HG03025 (cell line): ENCODE data around the gene SOCS1.
"Not testable (repeated sequence)": the region's sequence is repeated elsewhere in the genome, so short reads cannot be mapped to it uniquely, and the experiment has no call there.

Source experiments
- ATAC-seq: cut with Tn5 transposase; IDR thresholded peaks from one replicate; pipeline ENCODE4 v1.9.1; 2021; ENCODE audit warnings: mild to moderate bottlenecking, moderate library complexity; ENCODE audit not compliant: unreplicated experiment, low FRiP score

Gene SOCS1, protein sequence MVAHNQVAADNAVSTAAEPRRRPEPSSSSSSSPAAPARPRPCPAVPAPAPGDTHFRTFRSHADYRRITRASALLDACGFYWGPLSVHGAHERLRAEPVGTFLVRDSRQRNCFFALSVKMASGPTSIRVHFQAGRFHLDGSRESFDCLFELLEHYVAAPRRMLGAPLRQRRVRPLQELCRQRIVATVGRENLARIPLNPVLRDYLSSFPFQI

DNA sequence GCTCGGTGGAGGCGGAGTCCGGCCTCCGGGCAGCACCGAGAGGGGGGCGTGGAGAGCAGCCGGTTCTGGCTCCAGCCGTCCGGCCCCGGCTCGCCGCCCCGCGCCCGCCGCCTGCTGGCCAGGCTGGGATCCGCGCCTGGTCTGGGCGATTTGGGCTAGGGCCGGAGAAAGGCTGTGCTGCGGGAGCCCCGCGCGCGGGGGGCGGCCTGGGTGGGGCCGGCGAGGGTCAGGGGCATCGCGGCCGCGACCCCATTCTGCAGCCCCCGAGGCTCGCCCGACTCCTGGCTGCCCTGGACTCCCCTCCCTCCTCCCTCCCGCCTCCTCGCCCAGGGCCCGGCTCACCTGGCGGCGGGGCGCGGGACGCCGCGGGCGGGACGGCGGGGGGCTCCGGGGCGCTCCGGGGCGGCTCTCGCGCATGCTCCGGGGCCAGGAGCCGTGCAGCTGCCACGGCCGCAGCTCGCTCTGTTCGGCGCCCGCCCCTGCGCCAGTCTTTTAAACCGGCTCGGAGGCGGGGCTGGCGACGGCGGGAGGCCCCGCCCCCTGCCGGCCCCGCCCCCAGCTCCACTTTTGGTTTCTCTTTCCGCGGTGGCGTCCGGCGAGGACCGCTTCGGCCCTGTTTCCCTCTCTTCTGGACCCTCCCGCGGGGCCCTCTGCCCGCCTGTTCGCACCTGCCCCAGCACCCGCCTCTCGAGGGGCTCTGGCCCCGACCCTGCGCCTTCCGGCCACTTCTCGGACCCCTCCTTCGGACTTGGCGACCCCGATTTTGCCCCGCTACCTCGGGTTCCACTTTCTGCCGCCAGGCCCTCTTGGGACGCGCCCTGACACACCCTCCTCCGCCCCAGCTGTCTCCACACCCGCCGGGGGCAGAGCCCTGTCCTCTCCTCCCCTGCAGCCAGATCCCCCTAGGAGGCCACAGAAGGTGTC, at the start of gene SOCS1:
TSS of gene SOCS1 (minus strand) at position 468 of the 924 bp plus-strand sequence. CDS start 726 bp downstream, outside the sequence.
- ATAC-seq, result peak; percentile 52

DNA sequence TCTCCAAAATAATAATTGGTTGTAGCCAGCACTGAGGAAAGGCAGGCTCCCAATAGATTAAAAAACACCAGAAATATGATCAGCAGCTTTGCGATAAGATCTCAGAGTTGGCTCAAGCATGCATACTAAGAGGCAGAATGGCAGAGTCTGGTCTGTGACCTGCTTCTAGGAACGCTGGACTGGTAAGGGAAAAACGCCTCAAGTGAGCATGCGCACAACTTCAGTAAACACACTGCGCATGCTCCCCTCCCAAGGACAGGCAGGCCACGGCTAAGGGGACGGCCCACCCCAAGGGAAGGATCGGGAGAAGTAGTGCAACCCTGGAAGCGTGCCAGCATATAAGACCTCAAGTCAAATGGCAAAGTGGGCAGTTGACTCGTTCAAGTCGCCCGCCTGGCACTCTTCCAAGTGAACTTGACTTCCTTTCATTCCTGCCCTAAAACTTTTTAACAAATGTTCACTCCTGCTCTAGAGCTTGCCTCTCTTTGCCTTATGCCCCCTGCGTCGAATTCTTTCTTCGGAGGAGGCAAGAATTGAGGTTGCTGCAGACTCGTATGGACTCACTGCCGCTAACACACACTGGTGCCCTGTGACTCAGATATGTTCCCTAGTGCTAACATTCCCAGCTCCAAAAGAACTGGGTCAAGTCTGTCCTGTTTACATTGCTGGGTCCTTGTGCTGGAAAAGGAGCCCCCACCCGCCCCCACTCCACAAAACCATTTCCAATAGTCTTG, 47.6 kb upstream of the SOCS1 start:
- no peak for ATAC-seq

DNA sequence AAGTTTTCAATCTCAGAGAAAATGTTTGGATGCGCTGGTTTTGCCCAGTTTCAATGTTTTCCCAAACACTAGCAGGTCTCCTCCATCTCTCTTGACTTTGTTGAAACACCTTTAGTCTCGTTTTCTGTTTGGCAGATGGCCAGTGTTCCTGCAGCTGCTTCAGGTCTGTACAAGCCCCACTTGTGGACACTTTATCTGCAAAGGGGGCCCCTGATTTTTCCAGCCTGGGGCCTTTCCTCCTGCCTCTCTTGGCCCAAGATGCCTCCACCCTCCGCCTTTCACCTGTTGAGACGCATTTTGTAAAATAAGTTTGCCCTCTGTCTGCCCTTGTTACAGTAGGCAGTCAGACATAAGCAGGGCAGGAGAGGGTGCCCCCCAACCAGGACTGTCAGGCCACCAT, 47.0 kb upstream of the SOCS1 start:
- no peak for ATAC-seq

GRCh38 chr16:11301645-11302501, 45.9 kb upstream of the SOCS1 start:
- no peak for ATAC-seq

GRCh38 chr16:11300560-11300892, 44.5 kb upstream of the SOCS1 start:
- no peak for ATAC-seq

GRCh38 chr16:11299865-11300559, 44.0 kb upstream of the SOCS1 start:
- ATAC-seq, result no peak

DNA sequence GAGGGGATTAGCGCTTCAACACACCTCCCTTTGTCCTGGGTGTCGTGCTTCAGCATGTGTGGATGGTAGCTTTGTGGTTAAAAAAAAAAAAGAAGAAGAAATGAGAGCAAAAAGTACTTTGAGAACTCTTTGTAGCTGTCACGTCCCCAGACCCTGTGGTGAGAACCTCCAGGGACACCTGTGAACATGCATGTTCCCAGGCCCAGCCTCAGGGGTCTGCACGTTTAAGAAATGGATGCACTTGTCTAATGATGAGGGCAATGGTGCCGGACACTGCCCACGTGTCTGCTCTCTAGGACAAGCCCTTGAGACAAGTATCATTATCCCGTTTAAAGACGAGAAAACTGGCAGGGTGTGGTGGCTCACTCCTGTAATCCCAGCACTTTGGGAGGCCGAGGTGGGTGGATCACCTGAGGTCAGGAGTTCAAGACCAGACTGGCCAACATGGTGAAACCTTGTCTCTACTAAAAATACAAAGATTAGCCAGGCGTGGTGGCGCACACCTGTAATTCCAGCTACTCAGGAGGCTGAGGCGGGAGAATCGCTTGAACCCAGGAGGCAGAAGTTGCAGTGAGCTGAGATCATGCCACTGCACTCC, 43.0 kb upstream of the SOCS1 start:
- ATAC-seq, result not testable (repeated sequence)

DNA sequence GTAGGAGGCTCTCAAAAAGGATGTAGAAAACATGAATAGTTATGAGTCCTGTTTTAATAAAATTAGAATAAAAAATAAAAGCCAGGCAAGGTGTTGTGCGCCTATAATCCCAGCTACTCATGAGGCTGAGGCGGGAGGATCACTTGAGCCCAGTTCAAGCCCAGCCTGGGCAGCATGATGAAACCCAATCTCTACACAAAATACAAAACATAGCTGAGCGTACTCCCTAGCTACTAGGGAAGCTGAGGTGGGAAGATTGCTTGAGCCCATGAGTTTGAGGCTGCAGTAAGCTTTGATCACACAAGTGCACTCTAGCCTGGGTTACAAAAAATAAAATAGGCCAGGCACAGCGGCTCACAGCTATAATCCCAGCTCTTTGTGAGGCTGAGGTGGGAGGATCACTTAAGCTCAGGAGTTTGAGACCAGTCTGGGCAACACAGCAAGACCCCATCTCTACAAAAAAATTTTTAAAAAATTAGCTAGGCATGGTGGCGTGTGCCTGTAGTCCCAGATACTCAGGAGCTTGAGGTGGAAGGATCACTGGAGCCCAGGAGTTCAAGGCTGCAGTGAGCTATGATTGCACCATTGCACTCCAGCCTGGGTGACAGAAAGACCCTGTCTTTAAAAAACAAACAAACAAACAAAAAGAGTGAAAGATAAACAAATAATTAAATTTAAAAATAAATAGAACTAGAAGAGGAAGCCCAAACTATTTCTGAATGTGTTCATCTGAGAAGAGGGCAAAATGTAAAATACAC, 42.3 kb upstream of the SOCS1 start:
- ATAC-seq, result no peak

GRCh38 chr16:11297492-11298142, 41.6 kb upstream of the SOCS1 start:
- ATAC-seq, result peak; percentile 56

- no peak for ATAC-seq
These were observed 40.9 kb upstream of the SOCS1 start for GRCh38 chr16:11296706-11297491.

DNA sequence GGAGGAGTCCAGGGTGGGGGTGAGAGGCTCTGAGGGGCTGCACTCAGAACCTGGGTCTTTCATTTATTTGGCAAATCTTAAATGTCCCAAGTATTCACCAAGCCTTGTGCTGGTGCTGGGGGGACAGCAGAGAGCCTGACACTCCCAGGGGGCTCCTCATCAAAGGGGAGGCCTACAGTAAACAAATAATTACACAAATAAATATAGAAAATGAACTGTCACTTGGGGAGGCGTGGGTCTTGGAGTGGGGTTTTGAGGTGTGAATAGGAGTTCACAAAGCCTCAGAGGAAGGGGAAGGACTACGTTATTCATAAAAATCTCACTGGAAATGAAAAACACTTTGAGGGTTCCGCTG, 40.3 kb upstream of the SOCS1 start:
- no peak for ATAC-seq

DNA sequence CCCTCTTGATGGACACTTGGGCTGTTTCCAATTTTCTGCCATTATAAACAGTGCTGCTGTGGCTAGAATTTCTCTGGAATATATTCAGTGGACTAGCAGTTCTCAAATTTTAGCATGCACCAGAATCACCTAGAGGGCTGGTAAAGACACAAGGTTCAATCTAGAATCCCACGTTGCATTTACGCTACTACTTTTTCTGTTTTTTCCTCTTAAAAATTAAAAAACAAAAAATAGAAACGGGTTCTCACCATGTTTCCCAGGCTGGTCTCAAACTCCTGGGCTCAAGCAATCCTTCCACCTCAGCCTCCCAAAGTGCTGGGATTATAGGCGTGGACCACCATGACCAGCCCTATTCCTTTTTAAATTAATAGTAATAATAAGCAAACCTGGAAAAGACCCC, 39.7 kb upstream of the SOCS1 start:
- no peak for ATAC-seq

- no peak for ATAC-seq
These were observed 36.2 kb upstream of the SOCS1 start for GRCh38 chr16:11292076-11292748.

DNA sequence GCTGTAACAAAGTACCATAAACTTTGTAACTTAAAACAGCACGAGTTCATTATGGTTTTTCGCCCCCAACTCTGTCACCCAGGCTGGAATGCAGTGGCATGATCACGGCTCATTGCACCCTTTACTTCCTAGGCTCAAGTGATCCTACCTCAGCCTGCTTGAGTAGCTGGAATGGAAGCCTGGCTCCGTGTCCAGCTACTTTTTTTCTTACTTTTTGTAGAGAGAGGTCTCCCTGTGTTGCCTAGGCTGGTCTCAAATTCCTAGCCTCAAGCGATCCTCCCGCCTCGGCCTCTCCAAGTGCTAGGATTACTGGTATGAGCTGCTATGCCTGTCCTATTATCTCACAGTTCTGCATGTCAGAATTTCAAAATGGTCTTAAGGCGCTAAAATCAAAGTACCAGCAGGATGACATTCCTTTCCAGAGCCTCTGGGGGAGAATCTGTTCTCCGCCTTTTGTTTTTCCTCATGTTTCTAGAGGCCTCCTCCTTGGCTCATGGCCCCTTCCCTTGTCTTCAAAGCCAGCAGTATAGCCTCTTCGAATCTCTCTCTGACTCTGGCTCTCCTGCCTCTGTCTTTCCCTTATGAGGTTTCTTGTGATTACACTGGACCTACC, 35.2 kb upstream of the SOCS1 start:
- no peak for ATAC-seq

DNA sequence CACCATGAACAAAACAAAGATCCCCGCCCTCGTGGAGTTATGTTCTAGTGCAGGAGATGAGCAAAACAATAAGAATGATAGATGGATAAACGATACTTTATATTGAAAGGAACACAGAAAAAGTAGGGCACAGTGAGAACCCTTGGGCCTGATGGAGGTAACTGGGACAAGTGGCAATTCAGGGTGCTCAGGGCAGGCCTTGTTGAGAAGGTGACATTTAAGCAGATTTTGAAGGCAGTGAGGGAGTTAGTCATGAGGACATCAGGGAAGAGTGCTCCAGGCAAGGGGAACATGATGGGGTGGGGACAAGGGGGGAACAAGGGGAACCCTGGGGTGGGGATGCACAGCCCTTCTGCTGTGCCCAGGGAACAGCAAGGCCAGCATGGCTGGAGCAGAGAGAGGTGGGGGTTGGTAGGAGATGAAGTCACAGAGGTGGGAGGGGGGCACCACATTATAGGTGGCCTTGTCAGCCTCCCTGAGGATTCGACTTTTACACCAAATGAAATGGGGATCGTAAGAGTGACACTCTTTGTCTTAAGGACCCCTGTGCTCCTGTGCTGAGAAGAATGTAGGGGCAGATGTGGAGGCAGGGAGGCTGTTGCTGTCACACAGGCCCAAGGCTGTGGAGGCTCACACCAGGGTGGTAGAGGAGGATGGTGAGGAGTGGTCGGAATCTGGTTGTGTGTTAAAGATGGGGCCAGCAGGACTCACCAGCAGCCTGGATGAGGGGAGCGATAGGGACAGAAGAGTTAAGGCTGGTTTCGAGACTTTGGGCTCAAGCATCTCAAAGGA, 34.3 kb upstream of the SOCS1 start:
- no peak for ATAC-seq

GRCh38 chr16:11289696-11290095, 33.7 kb upstream of the SOCS1 start:
- ATAC-seq, result not testable (repeated sequence)
